Measurements from ENCODE around the gene ASPRV1. TPM values are rescaled to one million over a fixed set of nuclear protein-coding genes. Genes with fewer than 3 reads are reported as not detected.
"Not testable (repeated sequence)": the region's sequence is repeated elsewhere in the genome, so short reads cannot be mapped to it uniquely, and the experiment has no call there.

ASPRV1 gene
- total RNA-seq, 1 experiment from 2014 or later, result 0.90 TPM

DNA sequence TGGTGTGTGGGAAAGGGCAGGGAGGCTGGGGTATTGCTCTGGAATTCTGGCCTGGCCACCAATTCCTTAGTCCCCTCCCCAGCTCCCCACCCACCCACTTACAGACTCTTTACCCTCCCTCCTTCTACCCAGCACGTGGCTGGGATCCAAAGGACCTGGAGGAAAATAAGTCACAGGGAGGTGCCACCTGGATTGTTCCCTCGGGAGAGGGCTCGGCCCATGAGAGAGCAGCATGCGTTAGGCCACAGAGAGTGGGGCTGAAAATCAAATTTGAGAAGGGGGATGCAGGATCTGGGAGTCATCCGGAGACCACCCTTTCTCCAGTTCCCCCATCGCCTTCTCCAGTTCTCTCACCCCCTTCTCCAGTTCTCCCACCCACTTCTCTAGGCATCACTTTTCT, 3.0 kb downstream of the ASPRV1 start:
- Histone ChIP-seq H3K4me3 (ENCODE audit: insufficient read depth, low read depth, low read length) (no peak overlapping the region), H3K36me3 (replicated peaks; ENCODE audit: control insufficient read depth, insufficient read depth, low read length) (no peaks in the 10 kb centered on the region), H3K27me3 (ENCODE audit: control insufficient read depth, insufficient read depth, low read length) (no peaks in the 10 kb centered on the region)
- no peak for DNase-seq

DNA sequence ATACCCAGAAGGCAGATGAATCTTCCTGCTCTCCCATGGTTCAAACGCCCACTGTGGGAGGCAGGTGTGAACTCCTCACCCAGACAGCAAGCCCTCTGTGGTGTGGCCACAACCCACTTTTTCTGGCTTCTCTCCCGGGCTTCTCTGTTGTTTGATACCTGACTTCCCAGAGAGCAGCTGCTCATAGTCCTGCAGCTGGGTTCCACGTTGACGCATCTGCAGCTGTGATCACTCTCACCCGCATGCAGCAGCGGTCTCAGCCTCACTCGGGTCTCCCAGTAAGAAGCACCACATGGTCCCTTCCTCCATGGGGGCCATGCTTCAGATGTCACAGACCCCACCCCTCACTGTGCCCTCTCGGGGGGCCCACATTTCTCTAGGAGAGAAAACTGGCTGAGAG, 3.5 kb downstream of the ASPRV1 start:
- DNase-seq, result no peak
- Histone ChIP-seq H3K4me3 (ENCODE audit: insufficient read depth, low read depth, low read length) (no peak overlapping the region), H3K36me3 (replicated peaks; ENCODE audit: control insufficient read depth, insufficient read depth, low read length) (no peaks in the 10 kb centered on the region), H3K27me3 (ENCODE audit: control insufficient read depth, insufficient read depth, low read length) (no peaks in the 10 kb centered on the region)

DNA sequence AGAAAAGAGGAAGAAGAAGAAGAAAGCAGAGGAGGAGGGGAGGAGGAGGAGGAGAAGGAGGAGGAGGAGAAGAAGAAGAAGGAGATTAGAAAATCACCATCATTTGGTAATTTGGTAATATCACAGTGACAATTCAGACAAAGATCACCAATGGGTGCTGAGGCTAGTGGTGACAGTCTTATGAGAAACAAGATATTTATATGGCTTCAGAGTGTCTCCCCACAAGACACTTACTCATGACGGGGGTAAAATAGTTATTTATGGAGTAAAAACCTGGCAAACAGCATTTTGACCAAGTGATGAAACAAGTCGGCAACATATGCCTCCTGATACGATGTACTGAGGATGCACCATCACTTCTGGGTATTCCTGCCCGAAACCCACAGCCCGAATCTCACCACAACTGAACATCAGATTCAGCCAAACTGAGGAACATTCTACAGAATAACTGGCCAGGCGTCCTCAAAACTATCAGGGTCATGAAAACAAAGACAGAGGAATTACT, 4.9 kb downstream of the ASPRV1 start:
- Histone ChIP-seq H3K36me3 (replicated peaks; ENCODE audit: control insufficient read depth, insufficient read depth, low read length) (no peaks in the 10 kb centered on the region), H3K27me3 (ENCODE audit: control insufficient read depth, insufficient read depth, low read length) (no peaks in the 10 kb centered on the region), H3K4me3 (ENCODE audit: insufficient read depth, low read depth, low read length) (no peak overlapping the region)
- DNase-seq, result no peak

DNA sequence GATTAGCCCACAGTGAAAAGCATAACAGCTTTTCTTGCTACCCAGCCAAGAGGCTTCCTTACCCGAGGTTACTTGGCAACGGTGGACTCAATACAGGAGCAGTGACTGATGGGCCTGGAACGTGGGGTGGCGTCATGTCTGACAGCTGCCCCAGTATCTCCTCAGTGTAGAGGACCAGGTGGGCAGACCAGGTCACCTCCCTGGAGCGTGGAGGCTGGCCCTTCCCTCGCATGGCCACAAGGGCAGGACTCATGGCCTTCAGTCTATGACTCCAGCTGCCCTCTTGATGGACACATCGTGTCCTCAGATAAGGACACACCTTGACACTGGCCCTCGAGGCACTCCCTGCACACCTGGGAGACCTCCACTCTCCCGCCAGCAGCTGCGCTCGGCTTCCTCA, 6.4 kb downstream of the ASPRV1 start:
- DNase-seq, result no peak
- Histone ChIP-seq H3K4me3 (ENCODE audit: insufficient read depth, low read depth, low read length) (no peak overlapping the region), H3K27me3 (ENCODE audit: control insufficient read depth, insufficient read depth, low read length) (no peaks in the 10 kb centered on the region), H3K36me3 (replicated peaks; ENCODE audit: control insufficient read depth, insufficient read depth, low read length) (no peaks in the 10 kb centered on the region)

DNA sequence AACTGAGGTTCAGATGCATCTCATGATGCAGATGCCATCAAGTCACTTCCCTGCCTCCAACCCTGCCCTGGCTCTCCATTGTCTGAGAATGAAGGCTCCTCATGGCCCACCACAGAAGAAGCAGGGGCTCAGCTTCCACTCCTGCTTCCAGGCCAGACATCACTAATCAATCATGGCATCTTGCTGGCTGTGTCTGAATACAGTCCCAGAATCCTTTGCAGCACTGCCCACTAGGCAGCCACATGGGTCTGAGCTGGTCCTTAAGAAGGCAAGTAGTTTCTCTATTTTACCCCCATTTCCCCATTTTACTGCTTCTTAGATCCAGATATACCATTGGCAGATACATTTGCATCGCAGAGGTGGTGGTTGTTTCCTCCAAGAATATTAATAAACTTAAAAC, 7.3 kb downstream of the ASPRV1 start:
- Histone ChIP-seq H3K27me3 (ENCODE audit: control insufficient read depth, insufficient read depth, low read length) (no peaks in the 10 kb centered on the region), H3K4me3 (ENCODE audit: insufficient read depth, low read depth, low read length) (no peak overlapping the region), H3K36me3 (replicated peaks; ENCODE audit: control insufficient read depth, insufficient read depth, low read length) (no peaks in the 10 kb centered on the region)
- no peak for DNase-seq

DNA sequence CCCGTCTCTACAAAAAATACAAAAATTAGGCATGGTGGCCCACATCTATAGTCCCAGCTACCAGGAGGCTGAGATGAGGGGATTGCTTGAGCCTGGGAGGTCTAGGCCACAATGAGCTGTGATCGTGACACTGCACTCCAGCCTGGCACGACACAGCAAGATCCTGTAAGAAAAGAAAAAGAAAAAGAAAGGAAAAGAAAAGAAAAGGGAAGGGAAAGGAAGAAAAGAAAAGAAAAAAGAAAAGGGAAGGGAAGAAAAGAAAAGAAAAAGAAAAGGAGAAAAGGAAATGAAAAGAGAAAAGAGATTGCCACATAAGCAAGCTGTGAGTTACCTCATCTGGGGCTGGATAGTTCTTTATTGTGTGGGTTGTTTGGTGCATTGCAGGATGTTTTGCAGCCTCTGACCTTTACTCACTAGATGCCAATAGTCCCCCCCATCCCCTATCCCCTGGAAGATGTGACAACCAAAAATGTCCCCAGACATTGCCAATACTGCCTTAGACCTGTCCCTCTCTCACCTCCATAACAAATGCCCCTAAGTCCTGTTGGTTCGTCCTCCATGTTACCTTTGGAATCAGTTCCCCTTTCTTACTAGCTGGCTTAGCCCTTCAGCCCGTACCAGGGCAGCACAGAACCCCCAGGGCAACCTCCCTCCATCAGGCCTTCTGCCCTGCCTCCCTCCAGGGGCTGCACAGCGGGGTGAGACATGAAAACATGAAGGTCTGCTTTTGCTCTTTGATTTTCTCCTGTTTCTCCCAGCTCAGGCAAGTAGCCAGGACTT, 8.9 kb downstream of the ASPRV1 start:
- Histone ChIP-seq H3K36me3 (replicated peaks; ENCODE audit: control insufficient read depth, insufficient read depth, low read length) (no peaks in the 10 kb centered on the region), H3K4me3 (ENCODE audit: insufficient read depth, low read depth, low read length) (no peak overlapping the region), H3K27me3 (ENCODE audit: control insufficient read depth, insufficient read depth, low read length) (no peaks in the 10 kb centered on the region)
- DNase-seq, result no peak

DNA sequence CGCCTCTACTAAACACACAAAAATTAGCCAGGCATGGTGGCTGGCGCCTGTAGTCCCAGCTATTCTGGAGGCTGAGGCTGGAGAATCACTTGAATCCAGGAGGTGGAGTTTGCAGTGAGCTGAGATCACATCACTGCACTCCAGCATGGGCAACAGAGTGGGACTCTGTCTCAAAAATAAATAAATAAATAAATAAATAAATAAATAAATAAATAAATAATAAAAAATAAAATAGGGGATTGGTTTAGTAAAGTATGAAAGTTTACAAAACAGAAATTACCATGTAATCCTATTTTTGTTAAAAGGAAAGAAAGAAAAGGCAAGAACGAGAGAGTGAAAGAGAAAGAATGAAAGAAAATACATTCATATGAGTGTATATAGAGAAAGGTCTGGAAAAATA, 10.8 kb downstream of the ASPRV1 start:
- H3K36me3 ChIP-seq (replicated peaks; ENCODE audit: control insufficient read depth, insufficient read depth, low read length); DNase-seq; H3K4me3 ChIP-seq (ENCODE audit: insufficient read depth, low read depth, low read length); H3K27me3 ChIP-seq (ENCODE audit: control insufficient read depth, insufficient read depth, low read length): not testable (repeated sequence)

DNA sequence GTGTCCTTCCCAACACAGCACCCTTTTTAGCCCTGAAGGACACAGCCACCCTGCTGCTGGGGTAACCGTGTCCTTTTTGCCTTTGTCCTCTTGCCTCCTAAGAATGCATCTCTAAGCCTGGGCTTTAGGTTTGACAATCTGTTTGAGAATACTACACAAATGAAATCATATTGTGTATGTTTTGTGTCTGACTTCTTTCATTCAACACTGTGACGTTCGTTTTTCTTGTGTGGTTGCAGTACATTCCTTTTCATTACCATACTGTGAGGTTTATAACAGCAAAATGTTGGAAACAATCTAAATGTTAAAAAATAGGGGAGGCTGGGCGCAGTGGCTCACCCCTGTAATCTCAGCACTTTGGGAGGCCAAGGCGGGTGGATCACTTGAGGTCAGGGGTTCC, 11.2 kb downstream of the ASPRV1 start:
- Histone ChIP-seq H3K27me3 (ENCODE audit: control insufficient read depth, insufficient read depth, low read length) (no peaks in the 10 kb centered on the region), H3K36me3 (replicated peaks; ENCODE audit: control insufficient read depth, insufficient read depth, low read length) (no peaks in the 10 kb centered on the region), H3K4me3 (ENCODE audit: insufficient read depth, low read depth, low read length) (no peak overlapping the region)
- no peak for DNase-seq

DNA sequence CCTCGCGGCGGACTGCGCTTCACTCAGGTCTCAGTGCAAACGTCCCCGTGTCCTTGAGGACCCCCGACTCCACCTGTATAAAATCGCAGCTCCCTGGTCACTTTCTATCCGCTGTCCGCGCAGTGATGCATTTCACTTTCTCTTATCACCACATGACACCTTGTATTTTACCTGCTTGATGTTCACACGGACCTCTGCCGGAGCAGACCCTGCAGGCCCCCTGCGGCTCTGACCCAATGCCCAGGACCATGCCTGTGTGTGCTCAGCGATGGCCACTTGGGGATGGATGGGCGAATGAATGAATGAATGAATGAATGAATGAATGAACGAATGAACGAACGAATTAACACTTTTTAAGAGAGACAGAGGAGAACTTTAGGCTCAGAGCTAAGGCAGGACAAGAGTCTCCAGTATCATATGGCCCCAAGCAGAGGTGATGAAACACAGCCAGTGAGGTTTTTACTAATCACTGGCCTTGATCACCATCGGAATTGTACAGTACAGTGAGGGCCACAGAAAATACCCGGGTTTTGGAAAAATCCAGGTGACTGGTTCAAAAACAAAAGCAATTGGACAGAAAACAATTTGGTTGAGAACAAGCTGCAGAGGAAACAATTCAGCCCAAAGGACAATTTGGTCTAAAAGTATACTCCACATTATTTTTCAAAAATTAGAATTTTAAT, 12.3 kb downstream of the ASPRV1 start:
- H3K27me3 ChIP-seq (ENCODE audit: control insufficient read depth, insufficient read depth, low read length), result no peaks in the 10 kb centered on the region
- H3K4me3 ChIP-seq (ENCODE audit: insufficient read depth, low read depth, low read length), result no peak overlapping the region
- H3K36me3 ChIP-seq (replicated peaks; ENCODE audit: control insufficient read depth, insufficient read depth, low read length), result no peaks in the 10 kb centered on the region
- DNase-seq, result no peak

DNA sequence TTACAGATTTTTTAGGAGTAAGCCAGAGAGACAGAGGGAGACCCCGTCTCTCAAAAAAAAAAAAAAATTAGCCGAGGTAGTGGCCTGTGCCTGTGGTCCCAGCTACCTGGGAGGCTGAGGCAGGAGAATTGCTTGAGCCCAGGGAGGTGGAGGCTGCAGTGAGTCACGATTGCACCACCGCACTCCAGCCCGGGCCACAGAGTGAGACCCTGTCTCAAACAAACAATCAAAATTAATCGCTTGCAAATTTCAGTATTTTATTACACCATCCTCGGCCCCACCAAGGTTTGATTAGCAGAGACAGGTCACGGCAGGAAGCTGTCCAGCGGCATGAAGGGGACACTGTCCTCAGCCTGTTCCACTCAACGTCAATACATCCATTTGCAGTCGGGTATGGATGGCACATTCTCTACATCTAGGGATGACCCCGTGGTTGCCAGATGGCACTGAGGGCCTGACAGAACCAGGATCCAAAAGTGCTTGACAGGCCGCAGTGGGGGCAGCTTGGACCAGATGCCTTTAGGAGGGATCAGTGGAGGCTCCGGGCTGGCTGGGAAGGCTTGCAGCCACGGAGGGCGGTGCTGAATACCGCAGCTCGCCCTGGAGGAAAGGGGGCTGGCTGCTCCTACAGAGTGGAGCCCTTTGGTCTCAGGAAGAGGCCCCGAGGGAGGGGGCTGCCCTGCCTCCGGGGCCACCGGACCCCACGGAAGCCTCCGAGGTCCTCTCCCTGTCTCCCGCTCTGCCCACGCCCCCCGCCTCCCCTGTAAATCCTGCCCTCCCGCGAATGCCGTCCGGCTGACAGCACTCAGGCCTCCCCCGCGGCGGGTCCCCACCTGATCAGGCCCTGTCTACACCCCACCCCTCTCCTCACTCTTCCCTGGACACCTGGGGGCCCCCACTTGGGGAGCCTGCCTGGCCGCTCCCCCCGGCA, 13.1 kb downstream of the ASPRV1 start:
- no peaks in the 10 kb centered on the region for H3K36me3 ChIP-seq (replicated peaks; ENCODE audit: control insufficient read depth, insufficient read depth, low read length)
- DNase-seq, result peak; percentile 70
- no peak overlapping the region for H3K4me3 ChIP-seq (ENCODE audit: insufficient read depth, low read depth, low read length)
- no peaks in the 10 kb centered on the region for H3K27me3 ChIP-seq (ENCODE audit: control insufficient read depth, insufficient read depth, low read length)

DNA sequence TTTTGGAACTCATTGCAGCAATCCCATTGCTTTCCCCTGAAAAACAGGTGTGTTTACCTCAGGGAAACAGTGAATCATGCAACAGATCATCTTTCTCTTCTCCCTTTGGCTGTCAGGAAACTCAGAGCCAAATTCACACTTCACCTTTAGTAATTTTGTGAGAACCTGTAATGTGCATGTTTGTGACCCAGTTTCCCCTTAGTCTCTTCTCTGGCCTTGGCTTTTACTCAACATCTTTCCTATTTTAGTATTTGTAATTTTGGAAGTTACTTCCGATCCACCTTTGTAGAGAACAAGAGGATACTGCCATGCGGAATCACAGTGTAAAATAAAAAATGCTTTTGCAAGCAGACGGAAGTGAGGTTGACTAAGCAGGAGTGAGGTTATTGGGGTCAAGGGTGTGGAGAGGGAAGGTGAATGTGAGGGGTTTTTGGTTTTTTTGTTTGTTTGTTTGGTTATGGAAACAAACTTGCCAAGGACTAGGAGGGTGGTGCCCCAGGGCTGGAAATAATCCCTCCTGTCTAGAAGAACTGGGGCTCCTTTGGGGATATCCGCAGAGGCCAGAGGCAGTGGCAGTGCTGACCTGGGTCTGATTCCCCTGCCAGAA, 14.0 kb downstream of the ASPRV1 start:
- DNase-seq, result no peak
- no peaks in the 10 kb centered on the region for H3K36me3 ChIP-seq (replicated peaks; ENCODE audit: control insufficient read depth, insufficient read depth, low read length)
- no peak overlapping the region for H3K4me3 ChIP-seq (ENCODE audit: insufficient read depth, low read depth, low read length)
- H3K27me3 ChIP-seq (ENCODE audit: control insufficient read depth, insufficient read depth, low read length), result no peaks in the 10 kb centered on the region

DNA sequence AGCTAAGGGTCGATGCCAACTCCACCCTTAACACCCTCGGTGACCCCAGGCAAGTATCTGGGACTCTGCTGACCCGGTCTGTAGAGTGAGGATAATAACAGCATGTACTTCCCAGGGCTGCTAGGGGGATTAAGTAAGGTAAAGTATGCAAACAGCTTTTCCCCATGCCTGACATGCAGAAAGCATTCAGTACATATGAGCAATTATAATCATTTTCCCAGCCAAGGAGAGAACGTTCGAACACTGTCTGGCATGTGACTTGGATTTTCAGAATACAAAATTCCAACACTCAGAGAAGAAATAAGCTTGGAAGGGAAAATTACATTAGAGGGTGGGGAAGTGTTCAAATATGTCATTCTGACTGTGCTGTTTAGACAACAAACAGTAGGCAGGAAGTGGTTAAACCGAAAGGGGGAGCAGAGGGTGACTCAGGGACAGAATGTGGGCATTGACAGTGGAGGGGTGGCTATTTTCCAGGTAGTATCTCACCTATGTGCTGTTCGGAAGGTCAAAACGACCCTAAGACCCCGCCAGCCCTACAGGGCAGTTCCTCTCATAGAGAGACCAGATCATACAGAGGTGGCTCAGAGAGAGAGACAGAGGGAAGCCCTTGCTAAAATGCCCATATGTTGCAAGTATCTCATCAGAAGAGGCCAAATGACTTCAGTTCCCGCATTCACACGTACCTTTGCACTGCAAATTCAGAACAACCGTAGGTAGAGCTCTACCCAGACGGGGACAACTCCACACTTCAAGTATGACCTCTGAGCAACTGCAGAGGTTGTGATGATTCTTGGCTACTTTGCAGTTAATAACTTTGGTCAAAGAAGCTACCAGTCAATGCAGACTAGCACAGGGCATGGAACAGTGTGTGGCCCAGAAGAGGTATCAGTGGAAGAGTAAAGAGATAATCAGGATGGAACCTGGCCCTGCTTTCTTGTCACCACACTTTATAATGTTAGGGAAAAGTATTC, 14.8 kb downstream of the ASPRV1 start:
- Histone ChIP-seq H3K36me3 (replicated peaks; ENCODE audit: control insufficient read depth, insufficient read depth, low read length) (no peaks in the 10 kb centered on the region), H3K27me3 (ENCODE audit: control insufficient read depth, insufficient read depth, low read length) (no peaks in the 10 kb centered on the region), H3K4me3 (ENCODE audit: insufficient read depth, low read depth, low read length) (no peak overlapping the region)
- DNase-seq, result no peak

DNA sequence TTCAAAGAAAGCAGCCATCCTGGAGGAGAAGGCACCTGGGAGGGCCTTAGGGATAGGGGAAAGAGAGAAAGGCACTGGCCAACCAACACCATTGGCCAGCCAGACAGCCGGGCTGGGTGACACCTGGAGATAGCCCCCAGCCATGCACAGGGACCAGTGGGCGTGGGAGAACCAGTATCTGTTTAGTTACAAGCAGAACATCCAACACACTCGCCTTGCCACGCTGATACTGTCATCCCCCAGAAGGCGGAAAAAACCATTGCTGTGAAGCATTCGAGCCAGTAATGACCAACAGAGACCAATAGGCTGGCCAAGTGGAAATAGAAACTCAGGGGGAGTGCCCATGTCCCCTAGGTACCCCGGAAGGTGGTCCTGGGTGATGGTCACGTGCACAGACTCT, 15.5 kb downstream of the ASPRV1 start:
- DNase-seq, result no peak
- H3K36me3 ChIP-seq (replicated peaks; ENCODE audit: control insufficient read depth, insufficient read depth, low read length), result no peaks in the 10 kb centered on the region
- H3K27me3 ChIP-seq (ENCODE audit: control insufficient read depth, insufficient read depth, low read length), result no peaks in the 10 kb centered on the region
- no peak overlapping the region for H3K4me3 ChIP-seq (ENCODE audit: insufficient read depth, low read depth, low read length)
